K562 (cell line): Measurements from ENCODE around the gene ING4. TPM values are rescaled to one million over a fixed set of nuclear protein-coding genes. Genes with fewer than 3 reads are reported as not detected.
A peak's percentile ranks its signal among the peaks of the same experiment; 100 is the strongest.

Experiments
- ASH1L ChIP-seq: fragments of 450-650 bp; IDR thresholded peaks from 2 replicates; pipeline ENCODE4 v1.6.1; 2018; ENCODE audit warnings: borderline replicate concordance, mild to moderate bottlenecking, low read depth; ENCODE audit not compliant: partially characterized antibody
- CTCF ChIP-seq, 3 experiments: IDR thresholded peaks in 2 of 3; conservative IDR thresholded peaks in 1 of 3; 2 replicates each; pipeline ENCODE4 v1.5.1; 2011 to 2012; ENCODE audit warnings: low read length in 3 of 3, mild to moderate bottlenecking in 3 of 3, control low read depth in 2 of 3, improper control_type of control experiment in 1 of 3, inconsistent platforms in 1 of 3, low read depth in 1 of 3, mixed read lengths in 1 of 3, moderate library complexity in 1 of 3; ENCODE audit not compliant: insufficient read depth in 2 of 3
- ZNF133 ChIP-seq: fragments of 250-450 bp; sonication (Bioruptor Pico); IDR thresholded peaks from 2 replicates; pipeline ENCODE4 v1.4.0; 2020; ENCODE audit warnings: mild to moderate bottlenecking
- polyA plus RNA-seq, 8 experiments: library from polyadenylated mRNA; depleted of rRNA in 4 of 8; stranded (reverse) in 5 of 8; unstranded in 3 of 8; fragments of >200 nt; fragmentation: Nextera tagmentation in 2 of 8; fragmentation: Illumina TruSeq in 1 of 8; extraction: Ambion mirVana in 2 of 8; extraction: Trizol in 1 of 8; gene quantifications; 2 replicates each; pipeline versions ENCODE4 v1.2.1 to v1.2.3, GENCODE V29; 2011 to 2014; ENCODE audit warnings: inconsistent platforms in 1 of 8, missing spikeins in 1 of 8
- total RNA-seq, 7 experiments: library from RNA; depleted of rRNA in 6 of 7; stranded (reverse); fragments of >200 nt in 6 of 7; fragmentation: Illumina TruSeq in 2 of 7; extraction: Trizol in 2 of 7; gene quantifications; 2 replicates each; pipeline versions ENCODE4 v1.2.1 to v1.2.3, GENCODE V29; 2011 to 2021; ENCODE audit warnings: low replicate concordance in 1 of 7
- TF ChIP-seq, protein P1 (sequence below): IDR thresholded peaks from 2 replicates; pipeline ENCODE4 v1.6.1; 2011; ENCODE audit warnings: borderline replicate concordance, low read depth, mild to moderate bottlenecking, moderate library complexity, low read length; ENCODE audit not compliant: insufficient read depth, poor library complexity, severe bottlenecking
- TF ChIP-seq, protein P2 (sequence below), 2 experiments: fragments of 450-650 bp; formaldehyde crosslinking in 1 of 2; IDR thresholded peaks; 2 replicates each; pipeline versions ENCODE4 v1.4.0 to v1.6.1; 2014 to 2020; ENCODE audit warnings: mild to moderate bottlenecking in 2 of 2, borderline replicate concordance in 1 of 2, low read depth in 1 of 2

The ING4 gene
- total and polyA plus RNA-seq, 9 of the 15 experiments (the other 6 are each of a cell fraction or from before 2014, with no cell fraction given): 6.6 to 30.2 (median 15.7) TPM

GRCh38 chr12:6697584-6698351 is 34.8 kb upstream of the ING4 start (continued):
- peak; percentile 70 to 77 (median 73) for TF ChIP-seq CTCF (IDR thresholded peaks at IDR 0.05 in 2 of 3, conservative IDR thresholded peaks at IDR 0.05 in 1 of 3; ENCODE audit: insufficient read depth in 2 of 3, low read depth in 1 of 3, low read length in 3 of 3)
- no peak for TF ChIP-seq ASH1L
- TF ChIP-seq, protein P1, sequence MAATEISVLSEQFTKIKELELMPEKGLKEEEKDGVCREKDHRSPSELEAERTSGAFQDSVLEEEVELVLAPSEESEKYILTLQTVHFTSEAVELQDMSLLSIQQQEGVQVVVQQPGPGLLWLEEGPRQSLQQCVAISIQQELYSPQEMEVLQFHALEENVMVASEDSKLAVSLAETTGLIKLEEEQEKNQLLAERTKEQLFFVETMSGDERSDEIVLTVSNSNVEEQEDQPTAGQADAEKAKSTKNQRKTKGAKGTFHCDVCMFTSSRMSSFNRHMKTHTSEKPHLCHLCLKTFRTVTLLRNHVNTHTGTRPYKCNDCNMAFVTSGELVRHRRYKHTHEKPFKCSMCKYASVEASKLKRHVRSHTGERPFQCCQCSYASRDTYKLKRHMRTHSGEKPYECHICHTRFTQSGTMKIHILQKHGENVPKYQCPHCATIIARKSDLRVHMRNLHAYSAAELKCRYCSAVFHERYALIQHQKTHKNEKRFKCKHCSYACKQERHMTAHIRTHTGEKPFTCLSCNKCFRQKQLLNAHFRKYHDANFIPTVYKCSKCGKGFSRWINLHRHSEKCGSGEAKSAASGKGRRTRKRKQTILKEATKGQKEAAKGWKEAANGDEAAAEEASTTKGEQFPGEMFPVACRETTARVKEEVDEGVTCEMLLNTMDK: peak; percentile 53
- TF ChIP-seq, protein P2, sequence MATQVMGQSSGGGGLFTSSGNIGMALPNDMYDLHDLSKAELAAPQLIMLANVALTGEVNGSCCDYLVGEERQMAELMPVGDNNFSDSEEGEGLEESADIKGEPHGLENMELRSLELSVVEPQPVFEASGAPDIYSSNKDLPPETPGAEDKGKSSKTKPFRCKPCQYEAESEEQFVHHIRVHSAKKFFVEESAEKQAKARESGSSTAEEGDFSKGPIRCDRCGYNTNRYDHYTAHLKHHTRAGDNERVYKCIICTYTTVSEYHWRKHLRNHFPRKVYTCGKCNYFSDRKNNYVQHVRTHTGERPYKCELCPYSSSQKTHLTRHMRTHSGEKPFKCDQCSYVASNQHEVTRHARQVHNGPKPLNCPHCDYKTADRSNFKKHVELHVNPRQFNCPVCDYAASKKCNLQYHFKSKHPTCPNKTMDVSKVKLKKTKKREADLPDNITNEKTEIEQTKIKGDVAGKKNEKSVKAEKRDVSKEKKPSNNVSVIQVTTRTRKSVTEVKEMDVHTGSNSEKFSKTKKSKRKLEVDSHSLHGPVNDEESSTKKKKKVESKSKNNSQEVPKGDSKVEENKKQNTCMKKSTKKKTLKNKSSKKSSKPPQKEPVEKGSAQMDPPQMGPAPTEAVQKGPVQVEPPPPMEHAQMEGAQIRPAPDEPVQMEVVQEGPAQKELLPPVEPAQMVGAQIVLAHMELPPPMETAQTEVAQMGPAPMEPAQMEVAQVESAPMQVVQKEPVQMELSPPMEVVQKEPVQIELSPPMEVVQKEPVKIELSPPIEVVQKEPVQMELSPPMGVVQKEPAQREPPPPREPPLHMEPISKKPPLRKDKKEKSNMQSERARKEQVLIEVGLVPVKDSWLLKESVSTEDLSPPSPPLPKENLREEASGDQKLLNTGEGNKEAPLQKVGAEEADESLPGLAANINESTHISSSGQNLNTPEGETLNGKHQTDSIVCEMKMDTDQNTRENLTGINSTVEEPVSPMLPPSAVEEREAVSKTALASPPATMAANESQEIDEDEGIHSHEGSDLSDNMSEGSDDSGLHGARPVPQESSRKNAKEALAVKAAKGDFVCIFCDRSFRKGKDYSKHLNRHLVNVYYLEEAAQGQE (IDR thresholded peaks at IDR 0.05; ENCODE audit: borderline replicate concordance): peak; percentile 66; the same call in 1 of the 2 replicates
- TF ChIP-seq, protein P2 (CRISPR knock-in tag; IDR thresholded peaks at IDR 0.05; ENCODE audit: low read depth): no peak
- no peak for TF ChIP-seq ZNF133
